HG02852 (cell line): ENCODE data around the gene ETV6.
"Not testable (repeated sequence)": the region's sequence is repeated elsewhere in the genome, so short reads cannot be mapped to it uniquely, and the experiment has no call there.

Experiments used
- ATAC-seq: cut with Tn5 transposase; IDR thresholded peaks from one replicate; pipeline ENCODE4 v1.9.1; 2021; ENCODE audit warnings: mild to moderate bottlenecking, moderate library complexity; ENCODE audit not compliant: unreplicated experiment

ETV6 gene

GRCh38 chr12:11901701-11902524 lies 252.4 kb downstream of the ETV6 start:
- ATAC-seq, result peak; percentile 50

GRCh38 chr12:11902525-11902875 lies 253.0 kb downstream of the ETV6 start:
- ATAC-seq, result peak; percentile 37

- no peak for ATAC-seq
These were observed 254.7 kb downstream of the ETV6 start for GRCh38 chr12:11904124-11904523.

DNA sequence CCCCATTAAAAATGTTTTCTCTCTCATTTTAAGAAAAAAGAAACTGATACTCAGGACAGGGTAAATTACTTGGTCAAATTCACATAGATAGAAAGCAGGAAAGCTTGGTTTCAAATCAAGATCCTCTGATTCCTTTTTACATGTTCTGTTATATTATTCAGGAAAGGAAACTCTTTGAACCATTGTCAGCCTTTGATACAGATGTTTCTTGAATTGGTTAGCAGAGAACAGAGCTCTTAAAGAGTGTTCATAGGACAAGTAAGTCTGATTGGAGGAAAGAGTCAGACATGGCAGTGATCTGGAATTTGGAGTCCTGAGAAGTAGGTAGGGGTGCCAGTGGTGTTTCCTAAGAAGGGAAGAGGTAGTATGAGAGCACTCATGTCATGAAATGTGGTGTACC lies 256.1 kb downstream of the ETV6 start:
- no peak for ATAC-seq

- no peak for ATAC-seq
These were observed 256.9 kb downstream of the ETV6 start for GRCh38 chr12:11906286-11906935.

DNA sequence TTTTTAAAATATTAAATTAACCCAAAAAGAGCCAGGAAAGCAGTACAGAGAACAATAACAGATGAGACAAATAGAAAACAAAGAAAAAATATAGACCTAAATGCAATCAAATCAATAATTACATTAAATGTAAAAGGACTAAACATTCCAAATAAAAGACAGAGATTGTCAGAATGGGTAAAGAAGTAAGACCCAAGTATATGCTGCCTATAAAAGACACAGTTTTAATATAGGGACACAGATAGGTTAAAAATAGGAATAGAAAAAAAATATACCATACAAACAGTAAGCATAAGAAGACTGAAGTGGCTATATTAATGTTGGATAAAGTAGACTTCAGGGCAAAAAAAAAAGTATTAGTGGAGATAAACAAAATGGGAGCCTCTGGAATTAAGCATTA lies 258.2 kb downstream of the ETV6 start:
- ATAC-seq, result no peak

DNA sequence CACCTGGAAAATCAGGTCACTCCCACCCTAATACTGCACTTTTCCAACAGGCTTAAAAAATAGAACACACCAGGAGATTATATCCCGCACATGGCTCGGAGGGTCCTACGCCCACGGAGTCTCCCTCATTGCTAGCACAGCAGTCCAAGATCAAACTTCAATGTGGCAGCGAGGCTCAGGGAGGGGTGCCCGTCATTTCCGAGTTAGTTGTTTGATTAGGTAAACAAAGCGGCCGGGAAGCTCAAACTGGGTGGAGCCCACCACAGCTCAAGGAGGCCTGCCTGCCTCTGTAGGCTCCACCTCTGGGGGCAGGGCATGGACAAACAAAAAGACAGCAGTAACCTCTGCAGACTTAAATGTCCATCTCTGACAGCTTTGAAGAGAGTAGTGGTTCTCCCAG lies 259.9 kb downstream of the ETV6 start:
- not testable (repeated sequence) for ATAC-seq

DNA sequence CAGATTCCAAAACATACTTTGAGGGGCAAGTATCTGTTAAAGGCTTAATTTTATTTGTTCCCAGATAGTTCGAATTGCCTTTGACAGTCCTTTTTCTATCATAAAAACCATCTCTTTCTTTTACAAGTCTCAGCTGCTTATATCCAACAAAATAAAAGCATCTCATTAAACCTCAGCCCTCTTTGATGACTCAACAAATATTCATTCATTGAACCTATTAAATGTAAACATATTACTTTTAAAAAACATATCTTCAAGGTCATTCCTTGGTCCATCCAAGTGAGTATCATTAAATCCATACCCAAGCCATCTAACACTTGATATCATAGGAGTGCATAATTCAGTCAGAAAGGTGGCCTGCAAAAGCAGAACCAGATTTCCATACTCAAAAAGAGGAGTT lies 266.6 kb downstream of the ETV6 start:
- ATAC-seq, result no peak

DNA sequence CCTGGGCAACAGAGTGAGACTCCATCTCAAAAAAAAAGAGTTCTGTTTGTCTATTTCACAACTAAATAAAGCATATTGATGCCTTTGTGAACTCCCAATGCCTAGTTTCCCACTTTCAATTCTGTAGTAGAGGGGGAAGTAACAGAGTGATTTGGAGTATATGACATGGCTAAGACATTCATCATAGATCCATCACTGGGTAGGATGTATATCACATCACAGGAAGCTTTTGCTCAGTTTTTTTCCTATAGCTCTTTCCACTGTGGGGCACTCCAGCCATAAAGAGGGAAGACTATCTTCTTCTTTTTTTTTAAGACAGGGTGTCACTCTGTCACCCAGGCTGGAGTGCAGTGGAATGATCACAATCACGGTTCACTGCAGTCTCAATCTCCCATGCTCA lies 267.3 kb downstream of the ETV6 start:
- ATAC-seq, result no peak

DNA sequence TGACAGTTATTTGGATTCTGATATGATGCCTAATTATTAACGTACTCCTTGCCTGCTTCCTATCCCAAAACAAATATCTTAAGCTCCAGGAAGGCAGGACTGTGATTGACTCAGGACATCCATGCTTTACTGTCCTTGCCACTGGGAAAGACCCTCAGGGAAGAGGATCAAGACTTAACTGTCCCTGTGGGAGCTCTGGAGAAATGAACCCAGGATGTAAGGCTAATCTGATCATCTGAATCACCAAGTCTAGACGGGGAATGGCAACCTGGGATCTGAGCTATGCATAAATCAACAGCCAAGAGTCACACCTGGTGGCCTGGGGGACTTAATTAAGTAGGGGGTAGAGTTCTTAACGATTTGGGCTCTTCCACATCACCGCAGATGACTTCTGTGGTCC lies 268.0 kb downstream of the ETV6 start:
- ATAC-seq, result no peak

GRCh38 chr12:11920231-11920630 lies 270.8 kb downstream of the ETV6 start:
- ATAC-seq, result no peak

DNA sequence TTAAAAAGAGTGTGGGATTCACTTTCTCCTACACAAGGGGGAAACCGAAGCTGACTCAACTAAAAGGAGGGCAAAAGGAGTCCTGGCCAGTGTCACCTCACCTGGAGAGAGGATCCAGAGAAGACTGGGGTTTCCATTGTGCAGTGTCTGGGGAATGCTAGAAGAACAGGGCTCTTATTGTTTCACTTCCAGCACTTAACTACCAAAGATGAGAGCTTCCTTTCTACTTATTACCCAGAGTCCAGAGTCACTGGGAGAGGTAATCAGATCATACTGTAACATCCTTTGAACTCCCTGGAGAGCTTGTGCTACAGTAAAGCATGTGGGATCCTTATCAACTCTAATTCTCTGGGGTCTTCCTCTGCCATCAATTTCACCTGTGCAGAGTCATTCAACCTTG lies 272.9 kb downstream of the ETV6 start:
- no peak for ATAC-seq

GRCh38 chr12:11923067-11923466 lies 273.6 kb downstream of the ETV6 start:
- no peak for ATAC-seq

GRCh38 chr12:11927286-11927935 lies 277.9 kb downstream of the ETV6 start:
- ATAC-seq, result no peak

DNA sequence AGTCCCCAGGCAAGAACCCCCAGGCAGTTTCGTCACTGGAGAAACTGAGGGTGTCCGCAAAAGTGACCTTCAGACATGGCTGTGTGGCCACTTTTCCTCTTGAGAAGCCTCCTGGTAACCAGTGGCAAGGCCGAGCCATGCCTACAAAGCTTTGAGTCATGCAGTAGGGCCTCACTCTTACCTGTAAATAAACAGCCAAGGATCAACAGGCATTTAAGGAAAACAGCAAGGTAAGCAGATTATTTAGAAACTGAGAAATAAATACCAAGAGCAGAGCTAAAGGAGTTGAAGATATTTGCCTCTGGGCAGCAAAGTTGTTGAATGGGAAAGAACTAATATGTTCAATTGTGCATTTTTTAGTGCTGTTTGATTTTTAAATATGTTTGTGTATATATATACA lies 280.2 kb downstream of the ETV6 start:
- ATAC-seq, result no peak

GRCh38 chr12:11939223-11939622 lies 289.7 kb downstream of the ETV6 start:
- ATAC-seq, result no peak

DNA sequence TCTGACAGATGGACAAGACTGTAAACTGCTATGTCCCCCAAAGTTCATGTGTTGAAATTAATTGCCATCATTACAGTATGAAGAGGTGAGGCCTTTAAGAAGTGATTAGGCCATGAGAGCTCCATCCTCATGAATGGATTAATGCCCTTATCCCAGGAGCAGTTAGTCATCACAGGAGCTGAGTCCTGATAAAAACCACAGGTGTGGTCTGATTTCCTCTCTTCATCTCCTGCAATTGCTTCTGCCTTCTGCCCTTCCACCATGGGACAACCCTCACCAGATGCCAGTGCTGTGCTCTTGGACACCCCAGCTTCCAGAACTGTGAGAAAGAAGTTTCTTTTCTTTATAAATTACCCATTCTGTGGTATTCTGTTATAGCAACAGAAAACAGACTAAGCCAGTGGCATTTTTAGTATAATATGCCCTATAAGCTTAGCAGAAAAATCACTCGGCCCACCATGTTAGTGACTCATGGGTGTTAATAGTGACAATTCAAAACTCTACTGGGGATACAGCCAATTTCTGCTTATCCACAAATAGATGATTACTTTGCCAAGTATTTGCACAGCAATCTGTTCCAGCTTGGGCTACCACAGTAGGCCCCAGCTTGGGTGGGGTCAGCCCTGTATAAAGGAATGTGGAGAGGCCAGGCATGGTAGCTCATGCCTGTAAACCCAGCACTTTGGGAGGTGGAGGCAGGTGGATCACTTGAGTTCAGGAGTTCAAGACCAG lies 292.3 kb downstream of the ETV6 start:
- no peak for ATAC-seq

GRCh38 chr12:11943919-11944700 lies 294.6 kb downstream of the ETV6 start:
- no peak for ATAC-seq
